ENCODE data around the gene RAB44. TPM values are rescaled to one million over a fixed set of nuclear protein-coding genes. Genes with fewer than 3 reads are reported as not detected.

Gene RAB44
- total and polyA plus RNA-seq, 9 of the 15 experiments (the other 6 are each of a cell fraction or from before 2014, with no cell fraction given), result not detected

GRCh38 chr6:36662380-36662779 lies 35.2 kb upstream of the RAB44 start:
- no TSS peak for BruUV-seq (replicated peaks)
- no peaks in the 10 kb centered on the region for H3K9me1 ChIP-seq (ENCODE audit: control insufficient read depth, insufficient read depth, low read length)
- no peak overlapping the region for H3K27ac ChIP-seq (ENCODE audit: extremely low read depth, low read depth, low read length)
- DNase-seq (ENCODE audit: extremely low read depth in 1 of 4, low spot score in 3 of 4), result no peak
- intact Hi-C loops (cut with micrococcal nuclease), result no loop called here
- H3K4me3 ChIP-seq, result no peak overlapping the region
- CTCF ChIA-PET (ENCODE audit: low intra/inter-chr PET ratio), result no interaction called here
- H2AFZ ChIP-seq (ENCODE audit: low read depth, low read length), result no peak overlapping the region
- peaks cover 16 to 19% of the 10 kb centered on the region in 2 experiments for H3K4me1 ChIP-seq (replicated peaks in 1 of 2; ENCODE audit: control insufficient read depth in 2 of 2, insufficient read depth in 2 of 2, low read length in 2 of 2)
- POLR2A ChIA-PET, result interaction anchor here (0.6 to 1.9 kb wide), 8 partner anchors 9 to 336 kb away, joined by 3 to 7 read pairs (median 4); no protein-coding TSS in a partner anchor
- peak; percentile 23 for TF ChIP-seq MEIS2 (IDR thresholded peaks at IDR 0.05; ENCODE audit: partially characterized antibody)
- TF ChIP-seq ATF6 (CRISPR knock-in tag; IDR thresholded peaks at IDR 0.05), result no peak
- no peak for TF ChIP-seq RUNX1 (IDR thresholded peaks at IDR 0.05; ENCODE audit: low read depth)
- no peaks in the 10 kb centered on the region for H3K79me2 ChIP-seq (ENCODE audit: control insufficient read depth, insufficient read depth, low read length)
- no peak overlapping the region for H3K9ac ChIP-seq (ENCODE audit: insufficient read depth in 1 of 2, low read depth in 2 of 2, low read length in 2 of 2)
- no peak for ATAC-seq
- H3K9me3 ChIP-seq (replicated peaks; ENCODE audit: control insufficient read depth, insufficient read depth, low read depth, low read length), result no peaks in the 10 kb centered on the region
- FAIRE-seq, result no peak
- WGBS (ENCODE audit: insufficient coverage, low coverage, missing lambda C conversion rate), result 43% methylated on average over 5 of the region's 5 CpGs
- no peak overlapping the region for H3K4me2 ChIP-seq (ENCODE audit: insufficient read depth, low read length)
- no peaks in the 10 kb centered on the region for H3K36me3 ChIP-seq (ENCODE audit: control insufficient read depth, insufficient read depth, low read length)
- peaks cover 19 to 41% of the 10 kb centered on the region in 2 experiments; a peak in 4 of 5 replicates for H3K27me3 ChIP-seq (ENCODE audit: control insufficient read depth in 2 of 2, insufficient read depth in 2 of 2, low read length in 2 of 2)
- in situ Hi-C loops (cut with MboI), result no loop called here
- peaks cover 7% of the 10 kb centered on the region; the same call in 1 of the 2 replicates for H4K20me1 ChIP-seq (replicated peaks; ENCODE audit: control insufficient read depth, insufficient read depth, low read length)

GRCh38 chr6:36662827-36663256 lies 34.8 kb upstream of the RAB44 start:
- intact Hi-C loops (cut with micrococcal nuclease), result no loop called here
- TF ChIP-seq TEAD4 (IDR thresholded peaks at IDR 0.05; ENCODE audit: low read length) (no peak), TEAD4 (CRISPR knock-in tag; IDR thresholded peaks at IDR 0.05; ENCODE audit: borderline replicate concordance) (peak; percentile 56; the same call in 1 of the 2 replicates), CEBPB (tag; IDR thresholded peaks at IDR 0.05) (peak; percentile 79), CEBPG (CRISPR knock-in tag; IDR thresholded peaks at IDR 0.05) (no peak), CEBPG (tag; conservative IDR thresholded peaks at IDR 0.05 in 1 of 2, IDR thresholded peaks at IDR 0.05 in 1 of 2) (peak; percentile 26 to 62; a peak in 3 of 4 replicates), ZBTB26 (CRISPR knock-in tag; IDR thresholded peaks at IDR 0.05) (no peak), RAD51 (IDR thresholded peaks at IDR 0.05; ENCODE audit: borderline replicate concordance, low read depth) (no peak), MNT (conservative IDR thresholded peaks at IDR 0.05) (no peak)

More at GRCh38 chr6:36662827-36663256, 34.8 kb upstream of the RAB44 start:
- no peaks in the 10 kb centered on the region for H3K9me3 ChIP-seq (replicated peaks; ENCODE audit: control insufficient read depth, insufficient read depth, low read depth, low read length)
- H3K4me3 ChIP-seq, result no peak overlapping the region
- ATAC-seq (no peak), DNase-seq (ENCODE audit: extremely low read depth in 1 of 4, low spot score in 3 of 4) (no peak), FAIRE-seq (no peak)
- BruUV-seq (replicated peaks), result no TSS peak
- H3K79me2 ChIP-seq (ENCODE audit: control insufficient read depth, insufficient read depth, low read length), result no peaks in the 10 kb centered on the region
- 22% methylated on average over 6 of the region's 6 CpGs for WGBS (ENCODE audit: insufficient coverage, low coverage, missing lambda C conversion rate)
- no peak overlapping the region for H3K4me2 ChIP-seq (ENCODE audit: insufficient read depth, low read length)
- peaks cover 19% of the 10 kb centered on the region in 2 experiments for H3K4me1 ChIP-seq (replicated peaks in 1 of 2; ENCODE audit: control insufficient read depth in 2 of 2, insufficient read depth in 2 of 2, low read length in 2 of 2)
- no peaks in the 10 kb centered on the region for H3K36me3 ChIP-seq (ENCODE audit: control insufficient read depth, insufficient read depth, low read length)
- H2AFZ ChIP-seq (ENCODE audit: low read depth, low read length), result no peak overlapping the region
- ChIA-PET POLR2A (interaction anchor here (0.6 to 1.9 kb wide), 10 partner anchors 9 to 336 kb away, joined by 3 to 7 read pairs (median 4); no protein-coding TSS in a partner anchor), CTCF (ENCODE audit: low intra/inter-chr PET ratio) (no interaction called here)
- in situ Hi-C loops (cut with MboI), result no loop called here
- peaks cover 16 to 41% of the 10 kb centered on the region in 2 experiments; a peak in 4 of 5 replicates for H3K27me3 ChIP-seq (ENCODE audit: control insufficient read depth in 2 of 2, insufficient read depth in 2 of 2, low read length in 2 of 2)
- no peak overlapping the region for H3K9ac ChIP-seq (ENCODE audit: insufficient read depth in 1 of 2, low read depth in 2 of 2, low read length in 2 of 2)
- H3K27ac ChIP-seq (ENCODE audit: extremely low read depth, low read depth, low read length), result no peak overlapping the region
- peaks cover 7% of the 10 kb centered on the region; the same call in 1 of the 2 replicates for H4K20me1 ChIP-seq (replicated peaks; ENCODE audit: control insufficient read depth, insufficient read depth, low read length)
- H3K9me1 ChIP-seq (ENCODE audit: control insufficient read depth, insufficient read depth, low read length), result no peaks in the 10 kb centered on the region

Measured in K562 (cell line).